Measurements from ENCODE around the gene ZFP82.

The ZFP82 gene

GRCh38 chr19:36418287-36419001 lies at the start of gene ZFP82:
TSS of gene ZFP82 (minus strand) at chr19:36418644. CDS start at chr19:36409789, 8,855 bp downstream.
- 0 out of 2 replicates have a peak, but pooled peaks have one; percentile 1 for TF ChIP-seq CTCF (IDR thresholded peaks at IDR 0.05; ENCODE audit: control insufficient read depth, extremely low read depth, insufficient read depth)
- peak within 1 kb of the TSS; percentile 82 for H3K4me3 ChIP-seq (ENCODE audit: low read depth, low read length)
- DNase-seq (ENCODE audit: low read depth) = no peak

- no peak for DNase-seq (ENCODE audit: low read depth)
- no peak for TF ChIP-seq CTCF (IDR thresholded peaks at IDR 0.05; ENCODE audit: control insufficient read depth, extremely low read depth, insufficient read depth)
- no peak overlapping the region for H3K4me3 ChIP-seq (ENCODE audit: low read depth, low read length)
These were observed 41.6 kb upstream of the ZFP82 start for GRCh38 chr19:36460046-36460445.

- TF ChIP-seq CTCF (IDR thresholded peaks at IDR 0.05; ENCODE audit: control insufficient read depth, extremely low read depth, insufficient read depth) = no peak
- no peak for DNase-seq (ENCODE audit: low read depth)
- no peak overlapping the region for H3K4me3 ChIP-seq (ENCODE audit: low read depth, low read length)
These were observed 38.4 kb upstream of the ZFP82 start for GRCh38 chr19:36456831-36457230.

GRCh38 chr19:36449059-36449670 lies 30.7 kb upstream of the ZFP82 start:
- no peak for TF ChIP-seq CTCF (IDR thresholded peaks at IDR 0.05; ENCODE audit: control insufficient read depth, extremely low read depth, insufficient read depth)
- no peak for DNase-seq (ENCODE audit: low read depth)
- no peak overlapping the region for H3K4me3 ChIP-seq (ENCODE audit: low read depth, low read length)

GRCh38 chr19:36441339-36441738 lies 22.9 kb upstream of the ZFP82 start:
- TF ChIP-seq CTCF (IDR thresholded peaks at IDR 0.05; ENCODE audit: control insufficient read depth, extremely low read depth, insufficient read depth) = no peak
- DNase-seq (ENCODE audit: low read depth) = no peak
- no peak overlapping the region for H3K4me3 ChIP-seq (ENCODE audit: low read depth, low read length)

- no peak overlapping the region for H3K4me3 ChIP-seq (ENCODE audit: low read depth, low read length)
- DNase-seq (ENCODE audit: low read depth) = no peak
- TF ChIP-seq CTCF (IDR thresholded peaks at IDR 0.05; ENCODE audit: control insufficient read depth, extremely low read depth, insufficient read depth) = no peak
These were observed 18.1 kb upstream of the ZFP82 start for GRCh38 chr19:36436531-36436930.
